HEK293T (cell line): ENCODE data around the gene CARD14.

Experiments used
- CTCF ChIA-PET: fragments of 350-600 bp; formaldehyde crosslinking; extraction: SDS; loops from one replicate; lab custom pipeline; 2021; ENCODE audit warnings: antibody characterized with exemption, inconsistent platforms; lab: Yijun Ruan, JAX
- POLR2A ChIA-PET: fragments of 350-600 bp; formaldehyde crosslinking; extraction: SDS; loops from one replicate; lab custom pipeline; 2020; ENCODE audit warnings: antibody characterized with exemption, inconsistent platforms; lab: Yijun Ruan, JAX
- DNase-seq: peaks from one replicate; pipeline ENCODE4 v3.0.0; 2012; ENCODE audit warnings: mixed read lengths; ENCODE audit errors: extremely low spot score
- ARNT ChIP-seq: fragments of 450-650 bp; IDR thresholded peaks from 2 replicates; pipeline ENCODE4 v1.6.1; 2017; ENCODE audit warnings: mild to moderate bottlenecking
- BHLHE40 ChIP-seq: fragments of 450-650 bp; IDR thresholded peaks from 2 replicates; pipeline ENCODE4 v1.6.1; 2016; ENCODE audit warnings: mild to moderate bottlenecking, moderate library complexity, borderline replicate concordance
- CTBP1 ChIP-seq: fragments of 450-650 bp; IDR thresholded peaks from 2 replicates; pipeline ENCODE4 v1.6.1; 2016; ENCODE audit warnings: borderline replicate concordance
- ELF4 ChIP-seq: fragments of 450-650 bp; IDR thresholded peaks from 2 replicates; pipeline ENCODE4 v1.6.1; 2017; ENCODE audit warnings: antibody characterized with exemption
- FOXA1 ChIP-seq: fragments of 450-650 bp; IDR thresholded peaks from 2 replicates; pipeline ENCODE4 v1.6.1; 2016; ENCODE audit warnings: mild to moderate bottlenecking
- FOXK2 ChIP-seq: fragments of 450-650 bp; IDR thresholded peaks from 2 replicates; pipeline ENCODE4 v1.6.1; 2016; ENCODE audit warnings: mild to moderate bottlenecking
- FOXM1 ChIP-seq: fragments of 450-650 bp; IDR thresholded peaks from 2 replicates; pipeline ENCODE4 v1.6.1; 2017; ENCODE audit warnings: mild to moderate bottlenecking, borderline replicate concordance
- HDGF ChIP-seq: fragments of 450-650 bp; IDR thresholded peaks from 2 replicates; pipeline ENCODE4 v1.6.1; 2017; ENCODE audit warnings: antibody characterized with exemption, borderline replicate concordance
- L3MBTL2 ChIP-seq: fragments of 450-650 bp; conservative IDR thresholded peaks from 2 replicates; pipeline ENCODE4 v1.6.1; 2016; ENCODE audit warnings: mild to moderate bottlenecking
- LEF1 ChIP-seq: fragments of 450-650 bp; IDR thresholded peaks from 2 replicates; pipeline ENCODE4 v1.6.1; 2017; ENCODE audit warnings: mild to moderate bottlenecking, borderline replicate concordance
- NFRKB ChIP-seq: fragments of 450-650 bp; IDR thresholded peaks from 2 replicates; pipeline ENCODE4 v1.6.1; 2016; ENCODE audit warnings: mild to moderate bottlenecking, moderate library complexity
- PKNOX1 ChIP-seq: fragments of 450-650 bp; IDR thresholded peaks from 2 replicates; pipeline ENCODE4 v1.6.1; 2016
- SP1 ChIP-seq: fragments of 450-650 bp; IDR thresholded peaks from 2 replicates; pipeline ENCODE4 v1.6.1; 2017
- SUZ12 ChIP-seq: fragments of 450-650 bp; IDR thresholded peaks from 2 replicates; pipeline ENCODE4 v1.6.1; 2016; ENCODE audit warnings: mild to moderate bottlenecking
- TARDBP ChIP-seq: fragments of 450-650 bp; IDR thresholded peaks from 2 replicates; pipeline ENCODE4 v1.6.1; 2016
- ZNF384 ChIP-seq: fragments of 450-650 bp; IDR thresholded peaks from 2 replicates; pipeline ENCODE4 v1.6.1; 2016

CARD14 gene

GRCh38 chr17:80168371-80168770 is 1.5 kb upstream of the CARD14 start:
- no peak for TF ChIP-seq NFRKB
- TF ChIP-seq SP1: no peak
- TF ChIP-seq FOXA1: no peak
- TF ChIP-seq ELF4: no peak
- no peak for TF ChIP-seq TARDBP
- TF ChIP-seq FOXM1: no peak
- TF ChIP-seq LEF1: no peak
- TF ChIP-seq SUZ12: no peak
- TF ChIP-seq PKNOX1: no peak
- no peak for TF ChIP-seq L3MBTL2
- TF ChIP-seq BHLHE40: no peak
- TF ChIP-seq CTBP1: no peak
- TF ChIP-seq ZNF384: no peak
- no peak for TF ChIP-seq ARNT
- TF ChIP-seq HDGF: no peak
- TF ChIP-seq FOXK2: no peak
- POLR2A ChIA-PET: no interaction called here
- CTCF ChIA-PET: interaction anchor here (0.6 to 1.5 kb wide), 2 partner anchors 67 to 110 kb away, joined by 3 to 6 read pairs; partner anchors contain the start of gene GAA
- no peak for DNase-seq

GRCh38 chr17:80169107-80169506 is 723 bp upstream of the CARD14 start:
- ChIA-PET POLR2A (no interaction called here), CTCF (interaction anchor here (0.6 to 1.5 kb wide), 2 partner anchors 68 to 111 kb away, joined by 3 to 6 read pairs; partner anchors contain the start of gene GAA)
- TF ChIP-seq LEF1: no peak
- no peak for TF ChIP-seq PKNOX1
- TF ChIP-seq ZNF384: no peak
- no peak for TF ChIP-seq BHLHE40
- TF ChIP-seq CTBP1: no peak
- no peak for TF ChIP-seq L3MBTL2
- no peak for TF ChIP-seq SP1
- no peak for TF ChIP-seq FOXA1
- no peak for TF ChIP-seq ARNT
- no peak for TF ChIP-seq ELF4
- TF ChIP-seq NFRKB: no peak
- no peak for TF ChIP-seq FOXK2
- no peak for TF ChIP-seq TARDBP
- no peak for TF ChIP-seq SUZ12
- no peak for TF ChIP-seq FOXM1
- TF ChIP-seq HDGF: no peak
- no peak for DNase-seq

- TF ChIP-seq CTBP1 (no peak), LEF1 (no peak), SUZ12 (no peak), ARNT (no peak), FOXA1 (no peak), ZNF384 (no peak)
- DNase-seq: no peak
- POLR2A ChIA-PET: interaction anchor here (0.9 kb wide), 1 partner anchor 12 kb away, joined by 4 read pairs; no protein-coding TSS in a partner anchor
- CTCF ChIA-PET: no interaction called here
Measured at GRCh38 chr17:80171681-80172080, 1.9 kb downstream of the CARD14 start.

GRCh38 chr17:80173126-80173525 is 3.3 kb downstream of the CARD14 start:
- DNase-seq: no peak
- CTCF ChIA-PET: no interaction called here
- TF ChIP-seq LEF1: no peak
- TF ChIP-seq FOXA1: no peak
- no peak for TF ChIP-seq SP1
- TF ChIP-seq NFRKB: no peak
- no peak for TF ChIP-seq PKNOX1
- TF ChIP-seq ZNF384: no peak
- TF ChIP-seq BHLHE40: no peak
- no peak for TF ChIP-seq TARDBP
- no peak for TF ChIP-seq FOXM1
- no peak for TF ChIP-seq HDGF
- no peak for TF ChIP-seq CTBP1
- no peak for TF ChIP-seq SUZ12
- TF ChIP-seq FOXK2: no peak
- TF ChIP-seq ARNT: no peak
- no peak for TF ChIP-seq ELF4
- TF ChIP-seq L3MBTL2: no peak
- POLR2A ChIA-PET: no interaction called here

GRCh38 chr17:80173916-80174315 is 4.1 kb downstream of the CARD14 start:
- POLR2A ChIA-PET: no interaction called here
- CTCF ChIA-PET: no interaction called here
- TF ChIP-seq TARDBP (no peak), ZNF384 (no peak), BHLHE40 (no peak), LEF1 (no peak), ELF4 (no peak), NFRKB (no peak), FOXM1 (no peak), SUZ12 (no peak), PKNOX1 (no peak), CTBP1 (no peak), FOXA1 (no peak), L3MBTL2 (no peak), HDGF (no peak)
- DNase-seq: no peak

GRCh38 chr17:80176757-80177156 is 6.9 kb downstream of the CARD14 start:
- CTCF ChIA-PET: no interaction called here
- POLR2A ChIA-PET: no interaction called here
- no peak for DNase-seq
- TF ChIP-seq PKNOX1 (no peak), CTBP1 (no peak), NFRKB (no peak), HDGF (no peak), FOXK2 (no peak), FOXM1 (no peak), BHLHE40 (no peak), SP1 (no peak), L3MBTL2 (no peak), ARNT (no peak)
